Measurements from ENCODE around the gene NECTIN4. TPM values are rescaled to one million over a fixed set of nuclear protein-coding genes. Genes with fewer than 3 reads are reported as not detected.
"Not testable (repeated sequence)": the region's sequence is repeated elsewhere in the genome, so short reads cannot be mapped to it uniquely, and the experiment has no call there.

NECTIN4 gene
- total RNA-seq, 2 experiments from 2014 or later = 0.12 to 0.16 TPM

- no peak for DNase-seq
- Mint-ChIP-seq H3K36me3 (peaks cover 54% of the 10 kb centered on the region), H3K4me3 (peak overlapping the region; percentile 96), H3K27ac (peak overlapping the region; percentile 99), H3K9me3 (no peaks in the 10 kb centered on the region), H3K27me3 (no peaks in the 10 kb centered on the region), H3K4me1 (peaks cover 40% of the 10 kb centered on the region)
These were observed 44.8 kb downstream of the NECTIN4 start for GRCh38 chr1:161044535-161044907.

- DNase-seq = no peak
- Mint-ChIP-seq H3K27ac (peak overlapping the region; percentile 84), H3K9me3 (no peaks in the 10 kb centered on the region), H3K27me3 (no peaks in the 10 kb centered on the region), H3K36me3 (peaks cover 28% of the 10 kb centered on the region), H3K4me1 (peaks cover 46% of the 10 kb centered on the region), H3K4me3 (peak overlapping the region; percentile 69)
These were observed 49.8 kb downstream of the NECTIN4 start for GRCh38 chr1:161039546-161039945.

GRCh38 chr1:161039154-161039545 lies 50.2 kb downstream of the NECTIN4 start:
- peaks cover 25% of the 10 kb centered on the region for H3K36me3 Mint-ChIP-seq
- peak overlapping the region; percentile 93 for H3K27ac Mint-ChIP-seq
- peak overlapping the region; percentile 89 for H3K4me3 Mint-ChIP-seq
- no peaks in the 10 kb centered on the region for H3K27me3 Mint-ChIP-seq
- DNase-seq = no peak
- no peaks in the 10 kb centered on the region for H3K9me3 Mint-ChIP-seq
- H3K4me1 Mint-ChIP-seq = peaks cover 43% of the 10 kb centered on the region

- Mint-ChIP-seq H3K9me3 (no peaks in the 10 kb centered on the region), H3K27ac (peak within 1 kb of the TSS; percentile 93), H3K36me3 (peaks cover 24% of the 10 kb centered on the region), H3K27me3 (no peaks in the 10 kb centered on the region), H3K4me1 (peaks cover 44% of the 10 kb centered on the region), H3K4me3 (peak within 1 kb of the TSS; percentile 89)
- peak; percentile 92 for DNase-seq
These were observed 50.7 kb downstream of the NECTIN4 start, which contains the start of gene TSTD1 for GRCh38 chr1:161038523-161039153. TSTD1 (minus strand) TSS chr1:161038964; CDS start chr1:161038889, 75 bp downstream.

GRCh38 chr1:161037661-161038522 lies 51.5 kb downstream of the NECTIN4 start:
- H3K27me3 Mint-ChIP-seq = no peaks in the 10 kb centered on the region
- no peaks in the 10 kb centered on the region for H3K9me3 Mint-ChIP-seq
- peaks cover 49% of the 10 kb centered on the region for H3K4me1 Mint-ChIP-seq
- peak overlapping the region; percentile 89 for H3K4me3 Mint-ChIP-seq
- H3K36me3 Mint-ChIP-seq = peaks cover 25% of the 10 kb centered on the region
- H3K27ac Mint-ChIP-seq = peak overlapping the region; percentile 93
- DNase-seq = no peak

- Mint-ChIP-seq H3K27ac (peak overlapping the region; percentile 58), H3K4me1 (peaks cover 40% of the 10 kb centered on the region), H3K27me3 (no peaks in the 10 kb centered on the region), H3K9me3 (no peaks in the 10 kb centered on the region), H3K4me3 (no peak overlapping the region), H3K36me3 (peaks cover 17% of the 10 kb centered on the region)
- peak; percentile 43 for DNase-seq
These were observed 55.6 kb downstream of the NECTIN4 start for GRCh38 chr1:161033751-161034150.

GRCh38 chr1:161032409-161032808 lies 56.9 kb downstream of the NECTIN4 start:
- Mint-ChIP-seq H3K4me3 (peak overlapping the region; percentile 29), H3K27ac (peak overlapping the region; percentile 74), H3K27me3 (no peaks in the 10 kb centered on the region), H3K36me3 (peaks cover 18% of the 10 kb centered on the region), H3K4me1 (peaks cover 34% of the 10 kb centered on the region), H3K9me3 (no peaks in the 10 kb centered on the region)
- no peak for DNase-seq

- H3K4me3 Mint-ChIP-seq = no peak overlapping the region
- H3K4me1 Mint-ChIP-seq = peaks cover 31% of the 10 kb centered on the region
- DNase-seq = no peak
- no peaks in the 10 kb centered on the region for H3K9me3 Mint-ChIP-seq
- peaks cover 19% of the 10 kb centered on the region for H3K36me3 Mint-ChIP-seq
- no peaks in the 10 kb centered on the region for H3K27me3 Mint-ChIP-seq
- peak overlapping the region; percentile 64 for H3K27ac Mint-ChIP-seq
These were observed 57.5 kb downstream of the NECTIN4 start for GRCh38 chr1:161031874-161032273.

GRCh38 chr1:161029466-161029865 lies 59.9 kb downstream of the NECTIN4 start:
- H3K9me3 Mint-ChIP-seq, H3K27ac Mint-ChIP-seq, DNase-seq, H3K27me3 Mint-ChIP-seq, H3K4me3 Mint-ChIP-seq: not testable (repeated sequence)
- peaks cover 20% of the 10 kb centered on the region for H3K36me3 Mint-ChIP-seq
- peaks cover 26% of the 10 kb centered on the region for H3K4me1 Mint-ChIP-seq

- not testable (repeated sequence) for H3K4me3 Mint-ChIP-seq, DNase-seq, H3K27me3 Mint-ChIP-seq, H3K9me3 Mint-ChIP-seq
- Mint-ChIP-seq H3K36me3 (peaks cover 16% of the 10 kb centered on the region), H3K4me1 (peaks cover 14% of the 10 kb centered on the region), H3K27ac (peak overlapping the region; percentile 26)
These were observed 62.4 kb downstream of the NECTIN4 start for GRCh38 chr1:161026954-161027353.

- H3K9me3 Mint-ChIP-seq, DNase-seq, H3K4me3 Mint-ChIP-seq, H3K27me3 Mint-ChIP-seq, H3K27ac Mint-ChIP-seq: not testable (repeated sequence)
- Mint-ChIP-seq H3K36me3 (peaks cover 14% of the 10 kb centered on the region), H3K4me1 (peaks cover 37% of the 10 kb centered on the region)
These were observed 66.9 kb downstream of the NECTIN4 start for GRCh38 chr1:161022432-161022831.

GRCh38 chr1:161021970-161022353 lies 67.4 kb downstream of the NECTIN4 start:
- Mint-ChIP-seq H3K9me3 (no peaks in the 10 kb centered on the region), H3K4me1 (peaks cover 37% of the 10 kb centered on the region), H3K27me3 (no peaks in the 10 kb centered on the region), H3K27ac (no peak overlapping the region), H3K4me3 (peak overlapping the region; percentile 93), H3K36me3 (peaks cover 11% of the 10 kb centered on the region)
- no peak for DNase-seq

- peaks cover 8% of the 10 kb centered on the region for H3K36me3 Mint-ChIP-seq
- peak overlapping the region; percentile 88 for H3K27ac Mint-ChIP-seq
- H3K9me3 Mint-ChIP-seq = no peaks in the 10 kb centered on the region
- peaks cover 39% of the 10 kb centered on the region for H3K4me1 Mint-ChIP-seq
- H3K27me3 Mint-ChIP-seq = no peaks in the 10 kb centered on the region
- peak overlapping the region; percentile 93 for H3K4me3 Mint-ChIP-seq
- peak; percentile 85 for DNase-seq
These were observed 68.0 kb downstream of the NECTIN4 start for GRCh38 chr1:161021165-161021969.
